GM12801 (cell line): Measurements from ENCODE around the gene RUNX2.

ENCODE experiments used
- CTCF ChIP-seq: IDR thresholded peaks from one replicate; pipeline ENCODE4 v1.5.1; 2011; ENCODE audit warnings: control low read depth; ENCODE audit not compliant: insufficient read length; ENCODE audit errors: extremely low read depth

RUNX2 gene

GRCh38 chr6:45614488-45615285 is 286.6 kb downstream of the RUNX2 start:
- no peak for TF ChIP-seq CTCF

- TF ChIP-seq CTCF, result no peak
Observed at GRCh38 chr6:45616209-45616608, 288.1 kb downstream of the RUNX2 start.

- TF ChIP-seq CTCF, result no peak
Observed at GRCh38 chr6:45617441-45617840, 289.3 kb downstream of the RUNX2 start.

- no peak for TF ChIP-seq CTCF
Observed at GRCh38 chr6:45618259-45618658, 290.1 kb downstream of the RUNX2 start.

- TF ChIP-seq CTCF, result no peak
Observed at GRCh38 chr6:45619211-45619760, 291.2 kb downstream of the RUNX2 start.

- TF ChIP-seq CTCF, result no peak
Observed at GRCh38 chr6:45619994-45620471, 291.9 kb downstream of the RUNX2 start.

- no peak for TF ChIP-seq CTCF
Observed at GRCh38 chr6:45624228-45624627, 296.1 kb downstream of the RUNX2 start.
